GM23248 (cell line): Measurements from ENCODE around the gene NHSL2. TPM values are rescaled to one million over a fixed set of nuclear protein-coding genes. Genes with fewer than 3 reads are reported as not detected.

Source experiments
- DNase-seq: peaks from one replicate; pipeline ENCODE4 v3.0.0-alpha.2; 2015
- H2AFZ ChIP-seq: fragments of 200-600 bp; sonication (generic); 2 replicates; pipeline ENCODE4 v1.6.1; 2016; ENCODE audit warnings: antibody characterized with exemption
- H3F3A ChIP-seq: fragments of 200-600 bp; sonication (generic); 2 replicates; pipeline ENCODE4 v1.6.1; 2016; ENCODE audit warnings: mild to moderate bottlenecking, antibody characterized with exemption, mixed run types; ENCODE audit not compliant: insufficient read depth
- H3K27ac ChIP-seq: fragments of 200-600 bp; sonication (generic); 2 replicates; pipeline ENCODE4 v1.5.1; 2016; ENCODE audit warnings: mild to moderate bottlenecking
- H3K27me3 ChIP-seq: fragments of 200-600 bp; sonication (generic); replicated peaks from 2 replicates; pipeline ENCODE4 v1.6.1; 2016; ENCODE audit warnings: mild to moderate bottlenecking; ENCODE audit not compliant: insufficient read depth
- H3K36me3 ChIP-seq: fragments of 200-600 bp; sonication (generic); 2 replicates; pipeline ENCODE4 v1.6.1; 2016; ENCODE audit warnings: low read depth, mild to moderate bottlenecking
- H3K4me1 ChIP-seq: fragments of 200-600 bp; sonication (generic); 2 replicates; pipeline ENCODE4 v1.6.1; 2016; ENCODE audit warnings: mild to moderate bottlenecking; ENCODE audit not compliant: insufficient read depth
- H3K4me2 ChIP-seq: fragments of 200-600 bp; sonication (generic); one replicate; pipeline ENCODE4 v1.6.1; 2016; ENCODE audit warnings: mild to moderate bottlenecking; ENCODE audit not compliant: unreplicated experiment
- H3K4me3 ChIP-seq: fragments of 200-600 bp; sonication (generic); 2 replicates; pipeline ENCODE4 v1.5.1; 2016; ENCODE audit warnings: mild to moderate bottlenecking
- H3K79me2 ChIP-seq: fragments of 200-600 bp; sonication (generic); 2 replicates; pipeline ENCODE4 v1.6.1; 2016; ENCODE audit warnings: mild to moderate bottlenecking; ENCODE audit not compliant: insufficient read depth
- H3K9ac ChIP-seq: fragments of 200-600 bp; sonication (generic); 2 replicates; pipeline ENCODE4 v1.6.1; 2016; ENCODE audit warnings: mild to moderate bottlenecking
- H3K9me2 ChIP-seq: fragments of 200-600 bp; sonication (generic); 2 replicates; pipeline ENCODE4 v1.6.1; 2016; ENCODE audit warnings: mixed run types, mild to moderate bottlenecking, moderate library complexity; ENCODE audit not compliant: insufficient read depth
- H3K9me3 ChIP-seq: fragments of 200-600 bp; sonication (generic); one replicate; pipeline ENCODE4 v1.6.1; 2017; ENCODE audit warnings: low read depth
- H4K20me1 ChIP-seq: fragments of 200-600 bp; sonication (generic); 2 replicates; pipeline ENCODE4 v1.6.0; 2016; ENCODE audit not compliant: insufficient read depth
- EZH2 ChIP-seq: fragments of 200-600 bp; sonication (generic); IDR thresholded peaks from 2 replicates; pipeline ENCODE4 v1.6.1; 2018; ENCODE audit warnings: antibody characterized with exemption, mild to moderate bottlenecking; ENCODE audit not compliant: insufficient read depth, poor library complexity, severe bottlenecking
- EZH2phosphoT487 ChIP-seq: fragments of 200-600 bp; sonication (generic); IDR thresholded peaks from 2 replicates; pipeline ENCODE4 v1.6.1; 2018; ENCODE audit warnings: antibody characterized with exemption, moderate library complexity, mild to moderate bottlenecking, low read depth; ENCODE audit not compliant: insufficient read depth
- WGBS, 2 experiments: methylation state at CpG; one replicate each; pipeline ENCODE4 v1.1.6; 2015 to 2017; ENCODE audit warnings: low lambda C conversion rate in 2 of 2, low coverage in 1 of 2; ENCODE audit errors: missing lambda C conversion rate in 2 of 2; 5-methylcytosine and 5-hydroxymethylcytosine counted together
- in situ Hi-C: fragments of 300-500 bp; cut with MboI; formaldehyde crosslinking; loops from 2 replicates; pipeline ENCODE4 v1.15.0; 2020
- polyA plus RNA-seq: library from polyadenylated mRNA; unstranded; fragments of >200 nt; fragmentation: Nextera tagmentation; extraction: Ambion mirVana; gene quantifications from 2 replicates; pipeline ENCODE4 v1.2.1, GENCODE V29; 2016
- total RNA-seq: library from RNA; depleted of rRNA; stranded (reverse); fragments of >200 nt; shearing (Covaris generic); gene quantifications from 2 replicates; pipeline ENCODE4 v1.2.3, GENCODE V29; 2014

Gene NHSL2
- total and polyA plus RNA-seq, 2 experiments from 2014 or later = 3.2 to 6.5 TPM

DNA sequence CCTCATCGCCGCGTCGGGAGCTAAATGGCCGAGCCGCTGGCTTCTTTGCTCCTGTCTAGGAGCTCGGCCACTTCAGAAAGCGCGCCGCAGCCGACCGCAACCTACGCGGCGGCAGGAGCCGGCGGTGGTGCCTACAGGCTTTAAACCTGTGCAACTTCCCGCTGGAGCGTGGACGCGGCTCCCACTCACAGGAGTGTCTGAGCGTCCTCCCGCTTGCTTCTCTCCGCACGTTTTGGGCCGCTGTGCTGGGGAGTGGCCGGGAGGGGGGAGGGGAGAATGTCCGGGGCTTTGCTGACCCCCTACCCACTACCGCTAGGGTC, 1.0 kb downstream of the NHSL2 start:
- Histone ChIP-seq H3F3A (no peaks in the 10 kb centered on the region), H3K9me2 (no peaks in the 10 kb centered on the region), H2AFZ (peak overlapping the region; percentile 75), H3K4me1 (no peaks in the 10 kb centered on the region), H3K79me2 (no peaks in the 10 kb centered on the region), H3K27me3 (no peaks in the 10 kb centered on the region), H3K36me3 (no peaks in the 10 kb centered on the region), H3K4me2 (peak overlapping the region; percentile 20), H3K27ac (no peak overlapping the region), H3K9me3 (no peaks in the 10 kb centered on the region), H3K4me3 (peak overlapping the region; percentile 73), H3K9ac (peak overlapping the region; percentile 55; the same call in 1 of the 2 replicates), H4K20me1 (no peaks in the 10 kb centered on the region)
- DNase-seq = peak; percentile 47
- no peak for TF ChIP-seq EZH2
- TF ChIP-seq EZH2phosphoT487 = no peak
- in situ Hi-C loops = no loop called here
- WGBS, 2 experiments = 3 to 5% methylated on average over 19 to 22 of the region's 29 CpGs

DNA sequence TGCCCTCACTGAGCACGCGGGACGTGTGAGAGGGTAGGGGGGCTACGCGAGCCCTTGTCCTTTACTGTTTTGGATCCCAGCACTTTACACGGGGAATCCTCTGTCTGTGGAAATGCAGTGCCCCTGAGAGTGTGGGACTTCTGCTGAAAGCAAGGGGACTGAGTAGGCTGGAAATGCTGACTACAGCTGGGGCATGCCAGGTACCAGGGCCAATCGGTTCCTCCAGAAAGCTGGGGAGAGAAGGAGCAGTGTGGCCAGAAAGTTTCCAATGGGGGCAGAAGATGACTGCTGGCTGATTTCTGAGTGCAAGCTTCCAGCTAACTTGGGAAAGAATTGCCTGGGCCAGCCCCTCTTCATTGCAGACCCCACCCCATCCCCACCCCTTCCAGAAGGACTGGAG, 1.5 kb downstream of the NHSL2 start:
- H3F3A ChIP-seq = no peaks in the 10 kb centered on the region
- no peak overlapping the region for H3K9ac ChIP-seq
- no peaks in the 10 kb centered on the region for H3K9me2 ChIP-seq
- TF ChIP-seq EZH2 (no peak), EZH2phosphoT487 (no peak)
- no peaks in the 10 kb centered on the region for H3K27me3 ChIP-seq
- no peak overlapping the region for H3K27ac ChIP-seq
- in situ Hi-C loops = no loop called here
- no peak overlapping the region for H3K4me2 ChIP-seq
- WGBS, 2 experiments = 61 to 65% methylated on average over 6 to 7 of the region's 7 CpGs
- peak overlapping the region; percentile 73 for H3K4me3 ChIP-seq
- H2AFZ ChIP-seq = peak overlapping the region; percentile 75; the same call in 1 of the 2 replicates
- H4K20me1 ChIP-seq = no peaks in the 10 kb centered on the region
- H3K36me3 ChIP-seq = no peaks in the 10 kb centered on the region
- no peaks in the 10 kb centered on the region for H3K9me3 ChIP-seq
- no peaks in the 10 kb centered on the region for H3K79me2 ChIP-seq
- H3K4me1 ChIP-seq = no peaks in the 10 kb centered on the region
- peak; percentile 8 for DNase-seq

- Histone ChIP-seq H3K79me2 (no peaks in the 10 kb centered on the region), H2AFZ (no peak overlapping the region), H3K9me2 (no peaks in the 10 kb centered on the region), H3K9ac (no peak overlapping the region), H3K4me3 (no peak overlapping the region), H3K36me3 (no peaks in the 10 kb centered on the region), H3K9me3 (no peaks in the 10 kb centered on the region), H3K27me3 (no peaks in the 10 kb centered on the region), H3F3A (0 out of 2 replicates have a peak, but pooled peaks cover 5% of the 10 kb centered on the region), H4K20me1 (no peaks in the 10 kb centered on the region), H3K27ac (no peak overlapping the region), H3K4me1 (peaks cover 8% of the 10 kb centered on the region), H3K4me2 (no peak overlapping the region)
- no peak for TF ChIP-seq EZH2
- no peak for TF ChIP-seq EZH2phosphoT487
- DNase-seq = no peak
- 94 to 99% methylated on average over 6 of the region's 6 CpGs for WGBS, 2 experiments
- in situ Hi-C loops = no loop called here
These were observed 2.7 kb downstream of the NHSL2 start for GRCh38 chrX:71913156-71913950.

GRCh38 chrX:71917621-71918343, 7.1 kb downstream of the NHSL2 start:
- in situ Hi-C loops = no loop called here

More at GRCh38 chrX:71917621-71918343, 7.1 kb downstream of the NHSL2 start:
- H3K9me2 ChIP-seq = no peaks in the 10 kb centered on the region
- H4K20me1 ChIP-seq = no peaks in the 10 kb centered on the region
- WGBS, 2 experiments = 56 to 62% methylated on average over 9 of the region's 9 CpGs
- H3K36me3 ChIP-seq = no peaks in the 10 kb centered on the region
- H2AFZ ChIP-seq = no peak overlapping the region
- no peak overlapping the region for H3K9ac ChIP-seq
- DNase-seq = peak; percentile 53
- peak overlapping the region; percentile 35 for H3K4me2 ChIP-seq
- no peaks in the 10 kb centered on the region for H3K27me3 ChIP-seq
- no peaks in the 10 kb centered on the region for H3K9me3 ChIP-seq
- no peak overlapping the region for H3K4me3 ChIP-seq
- peak overlapping the region; percentile 8; the same call in 1 of the 2 replicates for H3K27ac ChIP-seq
- H3F3A ChIP-seq = peaks cover 7% of the 10 kb centered on the region; the same call in 1 of the 2 replicates
- no peak for TF ChIP-seq EZH2phosphoT487
- no peak for TF ChIP-seq EZH2
- peaks cover 19% of the 10 kb centered on the region for H3K4me1 ChIP-seq
- H3K79me2 ChIP-seq = no peaks in the 10 kb centered on the region
